ENCODE data around the gene TNIP3.

Gene TNIP3

DNA sequence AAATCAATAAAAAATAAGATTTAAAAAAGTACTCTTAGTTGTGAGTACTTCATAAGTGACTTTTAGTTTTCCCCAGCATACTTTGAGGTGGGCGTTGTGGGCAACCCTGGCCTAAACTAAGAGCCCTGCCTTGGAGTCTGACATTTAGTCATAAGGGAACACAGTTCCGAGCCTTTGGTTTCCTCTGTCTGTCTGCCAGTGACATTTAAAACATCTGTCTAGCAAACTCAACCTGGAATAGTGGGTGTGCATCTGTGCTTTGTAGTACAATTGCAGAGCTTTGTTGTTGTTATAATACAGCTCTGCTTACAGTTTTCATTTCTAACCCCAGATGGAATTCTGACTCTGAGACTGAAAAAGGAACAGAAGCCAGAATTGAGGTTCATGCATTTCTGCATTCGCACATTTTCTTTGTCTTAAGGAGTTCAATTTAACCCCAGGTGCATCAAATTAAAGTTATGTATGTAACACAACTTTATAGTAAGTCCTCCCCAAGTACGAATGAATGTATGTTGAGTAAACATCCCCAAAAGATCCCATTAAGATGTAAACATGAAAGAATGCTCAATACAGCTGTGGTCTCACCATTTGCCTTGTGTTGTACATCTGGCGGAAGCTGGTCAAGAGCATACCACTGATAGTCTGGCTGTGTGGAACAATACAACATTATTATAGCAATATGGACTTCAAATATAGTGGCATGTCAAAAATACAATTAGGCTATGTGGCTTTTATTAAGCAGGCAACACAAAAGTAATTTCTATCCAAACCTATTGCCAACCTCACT lies 25.9 kb downstream of the TNIP3 start:
- no peak for DNase-seq

GRCh38 chr4:121130326-121130660 lies 33.8 kb downstream of the TNIP3 start:
- no peak for DNase-seq

DNA sequence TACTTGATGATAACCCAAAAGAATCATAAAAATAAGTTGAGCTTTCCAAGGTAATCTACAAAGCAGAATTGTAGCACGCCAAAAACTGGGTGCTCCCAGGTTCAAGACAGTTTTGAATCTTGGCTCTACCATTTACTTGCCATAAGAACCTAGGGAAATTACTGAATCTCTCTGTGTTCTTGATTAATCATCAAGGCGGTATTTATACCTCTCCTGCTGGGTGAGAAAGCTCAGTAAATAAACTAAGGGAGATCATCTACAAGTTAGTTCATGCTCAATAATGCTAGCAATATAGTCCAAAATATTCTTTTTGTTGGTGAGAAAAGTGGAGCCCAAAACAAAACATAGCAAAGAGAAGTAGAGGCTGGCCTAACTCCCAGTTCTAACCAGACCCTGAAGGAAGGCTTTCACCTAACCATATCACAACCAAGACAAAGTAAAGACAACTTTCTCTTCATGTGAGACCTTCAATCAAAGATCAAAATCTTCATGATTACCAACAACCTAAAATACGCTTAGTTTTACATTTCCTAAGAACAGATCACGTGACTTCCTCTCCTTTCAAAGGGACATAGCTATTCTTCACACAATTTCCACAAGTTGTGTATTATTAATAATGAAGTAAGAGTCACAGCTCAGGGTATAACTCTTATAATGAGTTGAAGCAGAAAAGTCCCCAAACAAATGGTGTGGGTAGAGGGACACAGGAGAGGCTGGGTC lies 34.4 kb downstream of the TNIP3 start:
- no peak for DNase-seq

DNA sequence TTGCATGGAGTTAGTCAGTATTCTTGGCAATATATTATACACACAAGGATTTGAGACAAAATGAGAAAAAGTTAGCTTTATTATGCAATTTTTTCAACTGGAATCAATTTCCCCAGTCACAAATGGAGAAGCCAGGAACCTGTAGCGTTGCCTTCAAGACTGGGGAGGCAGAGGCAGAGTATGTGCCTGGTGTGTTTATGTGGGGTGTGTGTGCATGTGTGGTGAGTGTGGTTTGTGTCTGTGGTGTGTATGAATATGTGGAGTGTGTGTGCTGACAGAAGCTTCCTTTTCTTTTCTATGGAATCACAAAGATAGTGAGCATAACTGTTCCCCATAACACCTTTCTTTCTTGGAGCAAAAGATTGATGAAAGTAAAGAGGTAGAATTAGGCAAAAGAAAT lies 37.0 kb downstream of the TNIP3 start:
- DNase-seq, result no peak

GRCh38 chr4:121126449-121127006 lies 37.6 kb downstream of the TNIP3 start:
- no peak for DNase-seq

GRCh38 chr4:121125498-121125885 lies 38.6 kb downstream of the TNIP3 start:
- no peak for DNase-seq

DNA sequence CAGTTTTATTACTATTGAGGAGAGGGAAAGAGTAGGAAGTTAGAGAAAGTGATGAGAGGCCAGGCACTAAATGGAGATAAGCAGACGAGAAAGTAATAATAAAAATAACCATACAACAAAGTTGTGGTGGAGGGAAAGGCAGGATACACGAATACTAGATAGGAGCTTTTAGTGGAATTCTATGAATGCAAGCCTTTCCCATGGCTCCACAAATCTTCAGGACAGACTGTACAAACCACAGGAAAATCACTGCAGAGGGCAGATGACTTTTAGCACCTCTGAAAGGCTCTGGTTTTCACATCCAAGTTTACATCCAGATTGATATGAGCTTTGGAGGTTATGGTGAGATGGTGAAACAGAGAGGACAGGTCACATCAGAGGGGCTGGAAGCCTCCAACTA lies 41.5 kb downstream of the TNIP3 start:
- DNase-seq, result no peak

DNA sequence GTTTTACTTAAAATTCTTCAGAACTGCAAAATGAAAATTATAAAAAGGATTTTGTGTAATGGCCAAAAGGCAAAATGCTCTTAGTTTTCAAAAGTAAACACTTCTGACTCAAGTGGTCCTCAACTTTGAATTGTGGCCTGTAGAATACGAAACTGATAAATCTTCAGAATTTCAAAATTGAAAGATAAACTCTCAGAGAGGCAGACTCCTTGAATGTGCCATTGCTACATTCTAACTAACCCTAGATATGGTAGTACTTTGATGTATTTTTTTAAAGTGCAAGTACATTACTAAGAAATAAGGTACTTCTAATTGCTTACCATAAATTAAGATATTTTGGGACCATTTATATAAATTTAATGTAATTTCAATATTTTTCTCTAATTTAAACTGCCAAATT lies 44.4 kb downstream of the TNIP3 start:
- no peak for DNase-seq

DNA sequence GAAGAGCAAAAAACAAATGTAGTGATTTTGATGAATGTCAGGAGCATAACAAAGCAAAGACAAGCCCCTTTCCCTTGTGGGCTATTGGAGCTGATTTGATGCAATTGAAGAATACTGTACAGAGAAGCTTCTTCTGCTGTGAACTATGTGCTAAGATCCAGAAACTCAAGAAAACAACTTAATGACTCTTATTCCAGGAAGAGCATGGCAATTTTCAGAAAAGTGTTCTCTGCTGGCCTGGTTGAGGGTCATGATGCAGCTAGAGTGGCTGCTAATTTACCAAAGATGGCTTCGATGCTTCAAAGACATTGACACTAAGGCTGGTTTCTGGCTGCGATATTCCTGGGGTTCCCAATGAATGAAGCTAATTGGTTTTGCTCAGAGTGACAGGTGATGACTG lies 45.8 kb downstream of the TNIP3 start:
- no peak for DNase-seq

GRCh38 chr4:121114756-121115155 lies 49.4 kb downstream of the TNIP3 start:
- DNase-seq, result no peak

DNA sequence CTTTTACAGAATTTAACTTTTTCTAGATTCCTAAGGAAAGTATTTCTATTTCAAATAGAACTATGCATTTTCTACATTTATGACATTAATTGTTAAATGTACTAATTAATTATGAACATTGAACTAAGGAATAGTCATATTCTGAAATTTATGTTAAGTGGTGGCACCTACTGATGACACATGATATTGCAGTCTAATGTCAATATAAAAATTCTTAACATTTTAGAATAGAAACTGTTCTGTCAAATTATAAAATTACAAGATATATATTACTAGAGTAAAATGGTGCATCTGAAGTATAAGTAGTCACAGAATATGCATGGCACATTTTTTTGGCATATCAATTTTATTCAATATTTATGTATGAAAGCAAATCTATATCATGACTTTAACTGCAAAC lies 51.6 kb downstream of the TNIP3 start:
- peak in 1 of 3 experiments; percentile 8 for DNase-seq

- DNase-seq, result peak; percentile 7 to 74 (median 52)
These were observed 55.6 kb downstream of the TNIP3 start for GRCh38 chr4:121108557-121108956.

- no peak for DNase-seq
These were observed 56.6 kb downstream of the TNIP3 start for GRCh38 chr4:121107507-121107906.

DNA sequence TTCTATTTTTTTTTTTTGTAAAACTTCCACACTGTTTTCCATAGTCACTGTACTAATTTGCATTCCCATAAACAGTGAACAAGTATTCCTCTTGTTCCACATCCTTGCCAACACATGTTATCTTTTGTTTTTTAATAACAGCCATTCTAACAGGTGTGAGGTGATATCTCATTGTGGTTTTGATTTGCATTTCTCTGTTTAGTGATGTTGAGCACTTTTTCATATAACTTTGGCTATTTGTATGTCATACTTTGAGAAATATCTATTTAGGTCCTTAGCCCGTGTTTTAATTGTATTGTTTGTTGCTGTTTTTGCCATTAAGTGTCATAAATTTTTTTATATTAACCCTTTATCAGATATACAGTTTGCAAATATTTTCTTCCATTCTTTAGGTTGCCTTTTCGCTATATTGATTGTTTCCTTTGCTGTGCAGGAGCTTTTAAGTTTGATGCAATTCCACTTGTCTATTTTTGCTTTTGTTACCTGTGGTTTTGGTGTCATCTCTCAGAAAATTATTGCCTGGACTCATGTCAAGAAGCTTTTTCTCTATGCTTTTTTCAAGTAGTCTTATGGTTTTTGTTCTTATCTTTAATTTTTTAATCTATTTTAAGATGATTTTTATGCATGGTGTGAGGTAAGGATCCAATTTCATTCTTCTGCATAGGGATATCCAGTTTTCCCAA lies 63.9 kb downstream of the TNIP3 start:
- DNase-seq, result no peak

DNA sequence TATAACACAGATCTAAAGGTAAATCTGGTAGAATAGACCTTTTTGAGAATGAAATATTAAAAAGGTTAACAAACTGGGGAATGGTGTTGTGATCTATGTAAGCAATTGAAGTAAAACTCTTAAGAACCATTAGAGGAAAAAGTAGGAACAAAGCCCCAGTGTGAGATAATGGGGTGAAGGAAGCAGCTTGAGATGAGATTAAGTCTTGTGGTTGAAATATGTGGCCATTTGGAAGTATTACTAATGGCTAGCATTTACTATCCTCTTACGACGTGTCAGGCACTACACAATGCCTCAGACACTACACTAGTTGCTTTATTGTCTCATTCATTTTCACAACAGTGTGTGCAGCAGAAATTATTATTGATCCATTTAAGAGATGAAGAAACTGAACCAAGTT lies 65.9 kb downstream of the TNIP3 start:
- no peak for DNase-seq

GRCh38 chr4:121096629-121097028 lies 67.5 kb downstream of the TNIP3 start:
- DNase-seq, result peak in 2 of 3 experiments; percentile 4 to 54

GRCh38 chr4:121096191-121096590 lies 67.9 kb downstream of the TNIP3 start:
- DNase-seq, result no peak

DNA sequence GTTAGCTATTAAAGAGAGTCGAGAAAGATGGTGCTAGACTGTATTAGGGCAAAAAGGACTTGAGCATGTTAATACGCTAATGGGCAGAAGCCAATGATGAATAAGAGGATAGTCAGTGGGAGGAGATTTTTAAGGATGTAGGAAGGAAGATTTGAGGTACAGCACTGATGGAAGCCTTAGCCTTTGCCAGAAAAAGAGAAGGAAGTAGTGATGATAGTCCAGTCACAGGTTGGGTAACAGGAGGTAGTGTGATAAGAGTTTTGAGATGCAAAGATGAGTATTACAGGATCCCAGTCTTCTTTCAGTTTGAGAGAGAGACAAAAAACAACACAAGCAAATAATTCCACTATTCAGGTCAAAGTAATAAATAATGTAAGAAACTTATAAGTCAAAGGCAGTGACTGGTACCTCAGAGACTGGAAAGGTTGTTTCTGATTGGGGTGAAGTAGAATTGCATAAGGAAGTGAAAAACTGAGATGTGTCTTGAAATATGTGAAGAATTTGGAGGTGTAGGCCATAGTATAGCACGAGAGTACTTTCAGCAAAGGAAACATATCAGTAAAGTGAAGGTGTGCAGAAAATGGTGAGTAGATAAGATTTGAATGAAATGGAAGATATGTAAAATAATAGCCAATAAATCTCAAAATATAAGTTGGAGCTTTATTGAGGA lies 69.7 kb downstream of the TNIP3 start:
- no peak for DNase-seq

GRCh38 chr4:121093261-121093660 lies 70.9 kb downstream of the TNIP3 start:
- DNase-seq, result no peak

- no peak for DNase-seq
These were observed 72.2 kb downstream of the TNIP3 start for GRCh38 chr4:121091941-121092340.

GRCh38 chr4:121088867-121089266 lies 75.3 kb downstream of the TNIP3 start:
- no peak for DNase-seq
